Islet precursor cell (in vitro differentiated cells): ENCODE data around the gene HSPB6.

Experiments used
- DNase-seq: peaks from one replicate; pipeline ENCODE4 v3.0.0-alpha.2; 2018

The HSPB6 gene

GRCh38 chr19:35744430-35745327 is 12.2 kb downstream of the HSPB6 start:
- peak; percentile 97 for DNase-seq

GRCh38 chr19:35743640-35744429 is 13.0 kb downstream of the HSPB6 start:
- no peak for DNase-seq

- DNase-seq, result no peak
These were observed 14.6 kb downstream of the HSPB6 start, which contains the start of gene IGFLR1 for GRCh38 chr19:35742121-35742724. IGFLR1 (minus strand) TSS chr19:35742452; CDS start chr19:35741180, 1,272 bp downstream.

- DNase-seq, result no peak
These were observed 15.7 kb downstream of the HSPB6 start for GRCh38 chr19:35741203-35741515.

- peak; percentile 99 for DNase-seq
These were observed 16.2 kb downstream of the HSPB6 start for GRCh38 chr19:35740423-35741202.

- DNase-seq, result no peak
These were observed 16.8 kb downstream of the HSPB6 start for GRCh38 chr19:35740108-35740422.

- no peak for DNase-seq
These were observed 17.3 kb downstream of the HSPB6 start for GRCh38 chr19:35739275-35740107.

- no peak for DNase-seq
These were observed 18.0 kb downstream of the HSPB6 start for GRCh38 chr19:35738887-35739229.

GRCh38 chr19:35738021-35738886 is 18.6 kb downstream of the HSPB6 start:
- no peak for DNase-seq

- DNase-seq, result no peak
These were observed 19.6 kb downstream of the HSPB6 start for GRCh38 chr19:35736913-35737886.

- no peak for DNase-seq
These were observed 21.9 kb downstream of the HSPB6 start for GRCh38 chr19:35734889-35735288.

GRCh38 chr19:35734273-35734672 is 22.6 kb downstream of the HSPB6 start:
- no peak for DNase-seq

- no peak for DNase-seq
These were observed 23.4 kb downstream of the HSPB6 start for GRCh38 chr19:35733180-35734125.

- no peak for DNase-seq
These were observed 24.2 kb downstream of the HSPB6 start for GRCh38 chr19:35732540-35733179.

- DNase-seq, result no peak
These were observed 24.9 kb downstream of the HSPB6 start for GRCh38 chr19:35731779-35732405.

GRCh38 chr19:35731353-35731752 is 25.5 kb downstream of the HSPB6 start:
- no peak for DNase-seq

- no peak for DNase-seq
These were observed 26.5 kb downstream of the HSPB6 start for GRCh38 chr19:35730326-35730725.

GRCh38 chr19:35729763-35730162 is 27.1 kb downstream of the HSPB6 start:
- DNase-seq, result no peak
